Glutamatergic neuron (in vitro differentiated cells): ENCODE measurements around the gene SAMD14. TPM values are rescaled to one million over a fixed set of nuclear protein-coding genes. Genes with fewer than 3 reads are reported as not detected.

ENCODE experiments used
- DNase-seq: peaks from one replicate; pipeline ENCODE4 v3.0.0; 2022
- H3K27ac Mint-ChIP-seq: one replicate; pipeline ENCODE4 v1.8.0; 2020; ENCODE audit warnings: mild to moderate bottlenecking, mixed read lengths, inconsistent platforms; ENCODE audit not compliant: unreplicated experiment
- H3K27me3 Mint-ChIP-seq: one replicate; pipeline ENCODE4 v1.8.0; 2020; ENCODE audit warnings: mild to moderate bottlenecking, moderate library complexity, mixed read lengths, inconsistent platforms; ENCODE audit not compliant: unreplicated experiment
- H3K36me3 Mint-ChIP-seq: one replicate; pipeline ENCODE4 v1.8.0; 2020; ENCODE audit warnings: mild to moderate bottlenecking, mixed read lengths, inconsistent platforms; ENCODE audit not compliant: unreplicated experiment
- H3K4me1 Mint-ChIP-seq: one replicate; pipeline ENCODE4 v1.8.0; 2020; ENCODE audit warnings: mild to moderate bottlenecking, low read depth, mixed read lengths, inconsistent platforms; ENCODE audit not compliant: unreplicated experiment
- H3K4me3 Mint-ChIP-seq: one replicate; pipeline ENCODE4 v1.8.0; 2020; ENCODE audit warnings: mild to moderate bottlenecking, mixed read lengths, inconsistent platforms; ENCODE audit not compliant: unreplicated experiment
- H3K9me3 Mint-ChIP-seq: one replicate; pipeline ENCODE4 v1.8.0; 2020; ENCODE audit warnings: mild to moderate bottlenecking, moderate library complexity, mixed read lengths, inconsistent platforms; ENCODE audit not compliant: unreplicated experiment
- total RNA-seq: library from RNA; stranded (reverse); fragmentation: NEBNext Ultra II Directional; extraction: Animal tissue kit (Norgen Biotek cat#: 25700); gene quantifications from one replicate; pipeline ENCODE4 v1.2.1, GENCODE V29; 2021; ENCODE audit not compliant: unreplicated experiment
- TF ChIP-seq, protein P1 (sequence below): fragments of 200-600 bp; sonication (generic); IDR thresholded peaks from one replicate; pipeline ENCODE4 v1.5.0; 2021; ENCODE audit not compliant: partially characterized antibody, unreplicated experiment

Gene SAMD14
- total RNA-seq, 1 donor from 2014 or later, result 95.0 TPM

DNA sequence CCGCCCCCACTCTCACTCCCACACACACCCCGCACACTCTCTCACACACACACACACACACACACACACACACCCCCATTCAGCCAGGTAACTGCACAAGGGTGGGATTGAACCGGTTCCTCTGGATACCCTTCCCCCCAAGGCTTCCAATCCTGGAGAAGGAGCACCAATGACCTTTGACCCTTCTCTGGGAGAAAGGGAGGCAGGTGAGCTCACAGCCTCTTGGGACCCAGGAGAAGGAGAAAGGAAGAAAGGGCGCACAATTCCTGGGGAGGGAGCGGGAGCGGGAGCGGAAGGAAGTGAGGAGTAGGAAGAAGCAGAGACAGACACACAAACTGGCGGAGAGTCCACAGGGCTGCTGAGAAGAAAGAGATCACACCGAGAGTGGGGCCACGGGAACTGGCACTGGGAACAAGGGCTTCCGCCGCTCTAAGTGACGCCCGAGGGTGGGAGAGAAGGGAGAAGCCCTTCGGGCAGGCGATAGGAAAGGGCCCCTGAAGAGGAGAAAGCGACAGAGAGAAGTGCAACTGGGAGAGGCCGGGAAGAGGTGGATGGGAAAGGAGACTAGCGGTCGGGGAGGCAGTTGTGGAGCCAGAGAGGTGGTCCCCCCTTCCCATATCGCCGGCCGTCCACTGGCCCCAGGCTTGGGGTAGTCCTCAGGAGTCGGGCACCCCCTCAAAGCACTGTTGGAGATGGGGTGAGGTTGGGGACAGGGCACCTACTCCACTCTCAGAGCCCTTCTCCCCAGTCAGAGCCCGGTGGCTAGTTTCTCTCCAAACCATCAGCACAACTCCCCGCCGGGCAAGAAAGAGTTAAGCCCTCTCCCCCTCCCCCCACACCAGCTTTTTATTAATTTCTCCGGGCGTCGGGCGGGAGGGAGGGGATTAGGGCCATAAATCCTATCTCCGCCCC lies 1.3 kb downstream of the SAMD14 start:
- peak overlapping the region; percentile 99 for H3K27ac Mint-ChIP-seq
- H3K9me3 Mint-ChIP-seq, result peaks cover 14% of the 10 kb centered on the region
- TF ChIP-seq, protein P1, sequence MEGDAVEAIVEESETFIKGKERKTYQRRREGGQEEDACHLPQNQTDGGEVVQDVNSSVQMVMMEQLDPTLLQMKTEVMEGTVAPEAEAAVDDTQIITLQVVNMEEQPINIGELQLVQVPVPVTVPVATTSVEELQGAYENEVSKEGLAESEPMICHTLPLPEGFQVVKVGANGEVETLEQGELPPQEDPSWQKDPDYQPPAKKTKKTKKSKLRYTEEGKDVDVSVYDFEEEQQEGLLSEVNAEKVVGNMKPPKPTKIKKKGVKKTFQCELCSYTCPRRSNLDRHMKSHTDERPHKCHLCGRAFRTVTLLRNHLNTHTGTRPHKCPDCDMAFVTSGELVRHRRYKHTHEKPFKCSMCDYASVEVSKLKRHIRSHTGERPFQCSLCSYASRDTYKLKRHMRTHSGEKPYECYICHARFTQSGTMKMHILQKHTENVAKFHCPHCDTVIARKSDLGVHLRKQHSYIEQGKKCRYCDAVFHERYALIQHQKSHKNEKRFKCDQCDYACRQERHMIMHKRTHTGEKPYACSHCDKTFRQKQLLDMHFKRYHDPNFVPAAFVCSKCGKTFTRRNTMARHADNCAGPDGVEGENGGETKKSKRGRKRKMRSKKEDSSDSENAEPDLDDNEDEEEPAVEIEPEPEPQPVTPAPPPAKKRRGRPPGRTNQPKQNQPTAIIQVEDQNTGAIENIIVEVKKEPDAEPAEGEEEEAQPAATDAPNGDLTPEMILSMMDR, result no peak
- peak overlapping the region; percentile 100 for H3K4me3 Mint-ChIP-seq
- H3K4me1 Mint-ChIP-seq, result peaks cover 30% of the 10 kb centered on the region
- no peaks in the 10 kb centered on the region for H3K36me3 Mint-ChIP-seq
- DNase-seq, result peak; percentile 77
- H3K27me3 Mint-ChIP-seq, result peaks cover 24% of the 10 kb centered on the region

GRCh38 chr17:50127697-50128361 lies 2.1 kb downstream of the SAMD14 start:
- TF ChIP-seq, protein P1, result no peak
- no peak for DNase-seq
- Mint-ChIP-seq H3K9me3 (peaks cover 15% of the 10 kb centered on the region), H3K4me3 (peak overlapping the region; percentile 100), H3K27me3 (peaks cover 27% of the 10 kb centered on the region), H3K4me1 (peaks cover 32% of the 10 kb centered on the region), H3K27ac (peak overlapping the region; percentile 5), H3K36me3 (no peaks in the 10 kb centered on the region)

DNA sequence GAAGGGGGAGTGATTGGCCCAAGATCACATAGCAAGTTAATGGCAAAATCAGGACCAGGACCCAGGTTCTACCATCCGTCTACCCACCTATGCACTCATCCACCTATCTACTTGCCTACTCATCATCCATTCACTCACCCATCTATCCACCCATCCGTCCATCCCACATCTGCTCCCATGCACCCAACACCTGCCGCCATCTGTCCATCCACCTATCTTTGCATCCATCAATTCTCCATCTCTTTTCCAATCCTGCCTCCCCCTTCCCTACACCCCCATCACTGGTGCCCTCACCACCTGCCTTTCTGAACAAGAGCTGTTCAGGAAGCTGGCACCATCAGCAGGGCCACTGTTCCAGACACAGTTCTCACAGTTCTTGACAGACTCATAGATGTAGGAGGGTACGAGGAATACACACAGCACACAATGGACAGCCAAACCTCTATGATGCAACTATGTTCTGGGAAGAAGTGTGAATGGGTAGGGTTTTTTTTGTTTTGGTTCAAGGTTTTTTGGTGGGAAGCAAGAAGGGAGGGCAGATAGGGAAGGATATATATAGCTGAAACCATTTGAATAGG lies 4.5 kb downstream of the SAMD14 start:
- H3K36me3 Mint-ChIP-seq, result no peaks in the 10 kb centered on the region
- no peak for DNase-seq
- H3K27ac Mint-ChIP-seq, result peak overlapping the region; percentile 50
- peak overlapping the region; percentile 26 for H3K4me3 Mint-ChIP-seq
- peaks cover 29% of the 10 kb centered on the region for H3K27me3 Mint-ChIP-seq
- H3K4me1 Mint-ChIP-seq, result peaks cover 37% of the 10 kb centered on the region
- TF ChIP-seq, protein P1, result no peak
- H3K9me3 Mint-ChIP-seq, result peaks cover 11% of the 10 kb centered on the region

DNA sequence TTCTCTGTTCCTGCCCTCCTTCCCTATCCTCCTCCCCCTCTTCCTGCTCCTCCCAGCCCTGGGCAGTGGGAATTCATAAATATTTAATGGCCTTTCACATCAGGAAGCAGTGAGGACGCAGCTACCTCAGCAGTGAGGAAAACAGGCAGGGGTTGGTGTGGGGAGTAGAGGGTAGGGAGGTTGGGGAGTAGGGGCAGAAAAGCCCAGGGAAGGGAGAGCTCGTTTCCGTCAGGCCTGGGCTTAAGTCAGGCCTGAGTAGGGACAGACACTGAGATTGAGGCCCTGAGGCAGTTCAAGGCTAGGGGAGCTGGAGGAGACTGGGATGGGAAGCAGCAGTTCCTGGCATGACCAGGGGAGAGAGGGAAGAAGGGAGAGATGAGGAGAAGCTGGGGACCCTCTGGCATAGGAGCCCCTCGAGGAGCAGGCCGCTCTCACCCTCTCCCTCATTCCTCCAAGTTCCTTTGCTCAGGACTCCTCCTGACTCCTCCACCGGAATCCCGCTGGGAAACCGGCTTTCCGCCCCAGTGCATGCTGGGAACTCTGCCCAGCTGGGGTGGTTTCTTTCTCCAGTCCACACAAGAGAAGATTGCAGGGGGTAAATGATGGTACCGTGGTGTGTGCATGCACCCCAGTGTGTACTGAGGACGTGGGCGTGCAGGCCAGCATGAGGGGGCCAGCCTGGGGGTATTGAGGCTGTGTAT lies 6.2 kb downstream of the SAMD14 start:
- H3K27me3 Mint-ChIP-seq, result peaks cover 29% of the 10 kb centered on the region
- peak overlapping the region; percentile 89 for H3K27ac Mint-ChIP-seq
- H3K4me3 Mint-ChIP-seq, result peak overlapping the region; percentile 69
- H3K36me3 Mint-ChIP-seq, result peaks cover 7% of the 10 kb centered on the region
- H3K9me3 Mint-ChIP-seq, result peaks cover 11% of the 10 kb centered on the region
- H3K4me1 Mint-ChIP-seq, result peaks cover 37% of the 10 kb centered on the region
- TF ChIP-seq, protein P1, result no peak
- DNase-seq, result peak; percentile 74
